Psoas muscle (tissue), 8 donors: ENCODE results near the gene CUX1. TPM values are rescaled to one million over a fixed set of nuclear protein-coding genes. Genes with fewer than 3 reads are reported as not detected.
"Not testable (repeated sequence)": the region's sequence is repeated elsewhere in the genome, so short reads cannot be mapped to it uniquely, and the experiment has no call there.

Experiments
- ATAC-seq, 4 donors: fragments of 200-7000 bp; cut with Tn5 transposase; one replicate each; pipeline ENCODE4 v1.9.1; 2020; ENCODE audit warnings: moderate library complexity in 3 of 4, mild to moderate bottlenecking in 2 of 4
- DNase-seq, 2 donors: peaks; one replicate each; pipeline ENCODE4 v3.0.0-alpha.2; 2020
- H3K27ac ChIP-seq: fragments of 200-600 bp; one replicate; pipeline ENCODE4 v1.8.0; 2022
- H3K27me3 ChIP-seq, 3 donors: fragments of 200-600 bp in 1 of 3; one replicate each; pipeline versions ENCODE4 v1.6.1 to v1.8.0; 2013 to 2022; ENCODE audit warnings: low read length in 2 of 3, mild to moderate bottlenecking in 2 of 3, moderate library complexity in 1 of 3; ENCODE audit not compliant: insufficient read depth in 3 of 3
- H3K36me3 ChIP-seq, 2 donors: fragments of 200-600 bp in 1 of 2; one replicate each; pipeline versions ENCODE4 v1.6.1 to v1.8.0; 2013 to 2022; ENCODE audit warnings: low read depth in 1 of 2, mild to moderate bottlenecking in 1 of 2, moderate library complexity in 1 of 2; ENCODE audit not compliant: insufficient read depth in 1 of 2
- H3K4me1 ChIP-seq: fragments of 200-600 bp; one replicate; pipeline ENCODE4 v1.8.0; 2022
- H3K4me3 ChIP-seq: fragments of 200-600 bp; one replicate; pipeline ENCODE4 v1.8.0; 2022; ENCODE audit warnings: mild to moderate bottlenecking
- H3K9me3 ChIP-seq: fragments of 200-600 bp; one replicate; pipeline ENCODE4 v1.8.0; 2022
- CTCF ChIP-seq: fragments of 200-600 bp; IDR thresholded peaks from one replicate; pipeline ENCODE4 v1.8.0; 2022; ENCODE audit warnings: antibody characterized with exemption
- WGBS, 3 donors: extraction: QIAGEN DNeasy Blood & Tissue Kit; methylation state at CpG; one replicate each; pipeline versions ENCODE4 v1.1.6 to v1.1.7; 2013; 5-methylcytosine and 5-hydroxymethylcytosine counted together
- intact Hi-C, 2 donors: fragments of 100-400 bp; cut with DNase I; formaldehyde crosslinking; loops; one replicate each; pipeline versions ENCODE4 v1.11.0 to v1.14.2; 2022
- polyA plus RNA-seq, 3 donors: library from polyadenylated mRNA; stranded (reverse); fragments of 200-250 nt; gene quantifications; one replicate each; pipeline ENCODE4 v1.2.3, GENCODE V29; 2013
- total RNA-seq, 4 donors: library from RNA; stranded (reverse); fragmentation: NEBNext Ultra II Directional in 2 of 4; extraction: Animal tissue kit (Norgen Biotek cat#: 25700) in 2 of 4; gene quantifications; one replicate each; pipeline versions ENCODE4 v1.2.1 to v1.2.4, GENCODE V29; 2021 to 2023
- donor health status: healthy with polysubstance abuse.
- donor health status: DM: no; HTN: no; CAD: no; lungs with moderate emphysema.
- donor health status: Bipolar disorder and iron deficiency.
- donor health status: healthy.
- donor health status: DM: yes; HTN: yes; CAD: no.
- donor health status: DM: no; HTN: no; CAD: no.
- donor health status: DM: no; HTN: no; CAD: no.
- donor health status: DM: yes; HTN: yes; CAD: no.

The CUX1 gene
- total and polyA plus RNA-seq, 7 donors, result 12.5 to 95.6 (median 72.4) TPM

GRCh38 chr7:102180727-102181126, 363.3 kb downstream of the CUX1 start:
- no peak for TF ChIP-seq CTCF
- peaks cover 0 to 43% of the 10 kb centered on the region in 2 donors for H3K36me3 ChIP-seq
- no peaks in the 10 kb centered on the region for H3K27me3 ChIP-seq
- no peaks in the 10 kb centered on the region for H3K9me3 ChIP-seq
- no peak overlapping the region for H3K27ac ChIP-seq
- peaks cover 10% of the 10 kb centered on the region for H3K4me1 ChIP-seq
- intact Hi-C loops, result no loop called here
- WGBS, 3 donors, result 92 to 93% (median 93%) methylated on average over 10 of the region's 10 CpGs
- H3K4me3 ChIP-seq, result no peak overlapping the region
- DNase-seq (no peak), ATAC-seq (no peak)

GRCh38 chr7:102181517-102181916, 364.1 kb downstream of the CUX1 start:
- DNase-seq, result no peak
- intact Hi-C loops, result no loop called here
- Histone ChIP-seq H3K4me1 (peaks cover 5% of the 10 kb centered on the region), H3K9me3 (no peaks in the 10 kb centered on the region), H3K36me3 (peaks cover 0 to 48% of the 10 kb centered on the region in 2 donors), H3K27ac (no peak overlapping the region), H3K27me3 (no peaks in the 10 kb centered on the region), H3K4me3 (no peak overlapping the region)
- no peak for TF ChIP-seq CTCF
- no peak for ATAC-seq
- WGBS, 3 donors, result 91 to 97% (median 95%) methylated on average over 8 of the region's 8 CpGs

GRCh38 chr7:102182016-102182415, 364.6 kb downstream of the CUX1 start:
- Histone ChIP-seq H3K36me3 (peaks cover 0 to 48% of the 10 kb centered on the region in 2 donors), H3K4me1 (peaks cover 9% of the 10 kb centered on the region), H3K27ac (peak overlapping the region; percentile 61), H3K4me3 (no peak overlapping the region), H3K27me3 (no peaks in the 10 kb centered on the region), H3K9me3 (no peaks in the 10 kb centered on the region)
- WGBS, 3 donors, result 20 to 33% (median 21%) methylated on average over 3 of the region's 3 CpGs
- peak; percentile 76 to 92 (median 88) for ATAC-seq
- intact Hi-C loops, result no loop called here
- no peak for TF ChIP-seq CTCF
- no peak for DNase-seq

- WGBS, 3 donors, result 97 to 98% (median 98%) methylated on average over 7 of the region's 7 CpGs
- ATAC-seq, intact Hi-C loops, H3K4me1 ChIP-seq, H3K27me3 ChIP-seq, H3K27ac ChIP-seq, DNase-seq, H3K4me3 ChIP-seq, H3K9me3 ChIP-seq: not testable (repeated sequence)
- peaks cover 0 to 44% of the 10 kb centered on the region in 2 donors for H3K36me3 ChIP-seq
Observed at GRCh38 chr7:102183848-102184247, 366.4 kb downstream of the CUX1 start.

- DNase-seq (no peak), ATAC-seq (no peak)
- intact Hi-C loops, result no loop called here
- H3K4me3 ChIP-seq, result no peak overlapping the region
- no peaks in the 10 kb centered on the region for H3K9me3 ChIP-seq
- WGBS, 3 donors, result 94 to 97% (median 95%) methylated on average over 4 of the region's 4 CpGs
- no peak overlapping the region for H3K27ac ChIP-seq
- no peak for TF ChIP-seq CTCF
- peaks cover 10% of the 10 kb centered on the region for H3K4me1 ChIP-seq
- no peaks in the 10 kb centered on the region for H3K27me3 ChIP-seq
- peaks cover 0 to 40% of the 10 kb centered on the region in 2 donors for H3K36me3 ChIP-seq
Observed at GRCh38 chr7:102184303-102184702, 366.9 kb downstream of the CUX1 start.
